Bronchus fibroblast of lung (primary cell): ENCODE data around the gene NCK1. TPM values are rescaled to one million over a fixed set of nuclear protein-coding genes. Genes with fewer than 3 reads are reported as not detected.

Source experiments
- total RNA-seq: library from RNA; depleted of rRNA; stranded (reverse); fragments of >200 nt; gene quantifications from 2 replicates; pipeline ENCODE4 v1.2.3, GENCODE V29; 2015

Gene NCK1
- total RNA-seq = 19.0 and 20.3 TPM in 2 replicates

DNA sequence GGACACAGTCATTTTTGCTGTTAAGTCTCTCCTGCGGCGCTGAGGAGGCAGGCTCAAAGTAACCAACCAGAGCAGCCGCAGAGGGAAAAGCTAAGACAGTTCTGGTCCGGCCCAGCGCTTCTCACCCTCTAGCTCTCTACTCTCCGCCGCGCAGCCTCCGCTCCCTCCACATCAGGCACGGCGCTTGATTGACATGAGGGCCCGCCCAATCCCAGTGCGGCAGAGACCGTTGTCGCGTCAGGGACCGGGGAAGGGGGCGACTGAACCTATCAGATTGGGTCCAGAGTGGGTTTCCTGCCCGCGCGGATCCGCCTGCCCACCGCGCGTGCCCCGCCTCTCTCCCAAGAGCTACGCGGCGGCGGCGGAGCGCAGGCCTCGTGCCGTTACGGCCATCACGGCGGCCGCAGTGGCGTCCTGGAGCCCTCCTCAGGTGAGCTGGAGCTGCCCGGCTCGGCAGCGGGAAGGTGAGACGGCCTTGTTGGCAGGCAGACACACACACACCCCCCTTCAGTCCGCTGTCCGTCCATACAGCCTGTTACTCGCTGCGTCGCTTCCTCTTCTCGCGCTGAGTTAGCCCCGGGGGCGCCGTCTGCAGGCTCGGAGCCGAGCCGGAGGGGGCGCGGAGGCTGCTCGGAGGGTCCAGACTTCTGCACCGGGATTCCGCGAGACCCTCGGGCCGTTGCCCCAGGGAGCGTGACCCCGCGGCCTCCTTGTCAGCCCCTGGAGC is at the start of gene NCK1:
Gene NCK1 (plus strand): TSS at position 319 of the 727 bp plus-strand sequence. CDS start 65,794 bp downstream, outside the sequence.

GRCh38 chr3:136818769-136819391 is 43.1 kb upstream of the NCK1 start, which contains the start of gene SLC35G2:
Gene SLC35G2 (plus strand): TSS chr3:136819126. CDS start chr3:136854461, 35,335 bp downstream.

GRCh38 chr3:136957751-136958288 is 95.8 kb downstream of the NCK1 start, which contains the start of gene IL20RB:
Gene IL20RB (plus strand): TSS chr3:136957983. CDS start chr3:136958114, 131 bp downstream.

Other genes with a start within 250 kb of the NCK1 start
- gene STAG1, start 109.8 kb upstream of the NCK1 start, total RNA-seq = 17.1 and 19.3 TPM in 2 replicates
- 5.9 and 6.8 TPM in 2 replicates for gene SLC35G2, start 43.1 kb upstream of the NCK1 start, total RNA-seq
- gene IL20RB, start 95.8 kb downstream of the NCK1 start, total RNA-seq = 2.2 and 3.0 TPM in 2 replicates